Memory B cell (primary cell): ENCODE measurements around the gene CEMIP.

Source experiments
- ATAC-seq: fragments of 150-1000 bp; cut with Tn5 transposase; 2 replicates; pipeline ENCODE4 v1.10.0; 2021; ENCODE audit warnings: low read depth, mild to moderate bottlenecking, moderate library complexity
- DNase-seq, 2 donors: peaks; one replicate each; pipeline ENCODE4 v3.0.0; 2022; ENCODE audit warnings: low spot score in 2 of 2
- H3K27ac Mint-ChIP-seq: one replicate; pipeline ENCODE4 v1.8.0; 2022; ENCODE audit warnings: mild to moderate bottlenecking, moderate library complexity, mixed read lengths
- H3K27me3 Mint-ChIP-seq: one replicate; pipeline ENCODE4 v1.8.0; 2022; ENCODE audit warnings: mixed read lengths
- H3K36me3 Mint-ChIP-seq: one replicate; pipeline ENCODE4 v1.8.0; 2022; ENCODE audit warnings: mild to moderate bottlenecking, mixed read lengths
- H3K4me1 Mint-ChIP-seq: one replicate; pipeline ENCODE4 v1.8.0; 2022; ENCODE audit warnings: mixed read lengths
- H3K4me3 Mint-ChIP-seq: one replicate; pipeline ENCODE4 v1.8.0; 2022; ENCODE audit warnings: mild to moderate bottlenecking, moderate library complexity, mixed read lengths
- H3K9me3 Mint-ChIP-seq: one replicate; pipeline ENCODE4 v1.8.0; 2022; ENCODE audit warnings: mixed read lengths

Gene CEMIP

DNA sequence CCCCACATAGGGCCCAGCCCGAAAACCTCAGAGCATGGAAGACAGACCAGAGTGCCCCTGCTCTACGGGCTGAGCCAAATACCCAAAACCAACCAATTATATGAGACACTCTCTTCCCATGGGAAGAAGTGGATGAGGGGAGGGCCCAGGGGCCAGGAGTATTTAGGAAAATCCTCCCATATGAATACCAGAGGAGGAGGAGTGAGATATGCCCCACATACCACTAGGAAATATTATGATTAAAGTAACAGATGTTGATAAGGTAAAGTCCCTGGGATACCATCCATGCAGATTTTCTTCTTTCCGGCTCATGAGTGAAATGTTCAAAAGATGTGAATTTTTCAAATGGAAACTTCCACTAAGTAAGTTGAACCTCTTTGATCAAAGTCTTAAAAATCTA lies 160.0 kb downstream of the CEMIP start:
- no peak overlapping the region for H3K27ac Mint-ChIP-seq
- ATAC-seq (no peak), DNase-seq (no peak)
- no peaks in the 10 kb centered on the region for H3K27me3 Mint-ChIP-seq
- H3K36me3 Mint-ChIP-seq = peaks cover 29% of the 10 kb centered on the region
- peaks cover 4% of the 10 kb centered on the region for H3K4me1 Mint-ChIP-seq
- no peak overlapping the region for H3K4me3 Mint-ChIP-seq
- H3K9me3 Mint-ChIP-seq = no peaks in the 10 kb centered on the region

- Mint-ChIP-seq H3K27ac (no peak overlapping the region), H3K36me3 (peaks cover 22% of the 10 kb centered on the region), H3K9me3 (no peaks in the 10 kb centered on the region), H3K27me3 (no peaks in the 10 kb centered on the region), H3K4me1 (peaks cover under 1% of the 10 kb centered on the region), H3K4me3 (no peak overlapping the region)
- DNase-seq (no peak), ATAC-seq (no peak)
Observed at GRCh38 chr15:80940331-80940730, 161.2 kb downstream of the CEMIP start.

- Mint-ChIP-seq H3K4me3 (no peak overlapping the region), H3K27ac (no peak overlapping the region), H3K4me1 (peaks cover 6% of the 10 kb centered on the region), H3K36me3 (peaks cover 23% of the 10 kb centered on the region), H3K27me3 (no peaks in the 10 kb centered on the region), H3K9me3 (no peaks in the 10 kb centered on the region)
- ATAC-seq = no peak
- no peak for DNase-seq
Observed at GRCh38 chr15:80940851-80941250, 161.7 kb downstream of the CEMIP start.

DNA sequence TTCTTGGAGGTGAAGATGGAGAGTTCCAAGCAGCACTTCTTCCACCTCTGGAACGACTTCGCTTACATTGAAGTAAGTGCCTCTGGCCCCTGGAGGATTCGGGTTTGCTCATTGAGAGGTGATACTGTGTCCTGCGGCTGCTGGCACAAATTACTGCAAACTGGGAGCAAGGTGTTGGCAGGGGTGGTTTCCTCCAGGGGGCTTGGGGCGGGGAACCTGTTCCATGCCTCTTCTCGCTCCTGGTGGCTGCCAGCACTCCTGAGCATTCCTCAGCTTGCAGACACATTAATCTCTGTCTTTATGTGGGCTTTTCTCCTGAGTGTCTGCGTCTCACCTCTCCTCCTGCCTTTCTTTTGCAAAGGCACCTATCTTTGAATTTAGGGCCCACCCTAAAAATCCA lies 163.1 kb downstream of the CEMIP start:
- Mint-ChIP-seq H3K36me3 (peaks cover 26% of the 10 kb centered on the region), H3K4me3 (no peak overlapping the region), H3K4me1 (peaks cover 12% of the 10 kb centered on the region), H3K9me3 (no peaks in the 10 kb centered on the region), H3K27ac (no peak overlapping the region), H3K27me3 (no peaks in the 10 kb centered on the region)
- DNase-seq (no peak), ATAC-seq (no peak)

GRCh38 chr15:80942746-80943565 lies 163.8 kb downstream of the CEMIP start:
- Mint-ChIP-seq H3K4me3 (no peak overlapping the region), H3K9me3 (no peaks in the 10 kb centered on the region), H3K36me3 (peaks cover 27% of the 10 kb centered on the region), H3K27ac (no peak overlapping the region), H3K4me1 (peaks cover 12% of the 10 kb centered on the region), H3K27me3 (no peaks in the 10 kb centered on the region)
- ATAC-seq (no peak), DNase-seq (no peak)

DNA sequence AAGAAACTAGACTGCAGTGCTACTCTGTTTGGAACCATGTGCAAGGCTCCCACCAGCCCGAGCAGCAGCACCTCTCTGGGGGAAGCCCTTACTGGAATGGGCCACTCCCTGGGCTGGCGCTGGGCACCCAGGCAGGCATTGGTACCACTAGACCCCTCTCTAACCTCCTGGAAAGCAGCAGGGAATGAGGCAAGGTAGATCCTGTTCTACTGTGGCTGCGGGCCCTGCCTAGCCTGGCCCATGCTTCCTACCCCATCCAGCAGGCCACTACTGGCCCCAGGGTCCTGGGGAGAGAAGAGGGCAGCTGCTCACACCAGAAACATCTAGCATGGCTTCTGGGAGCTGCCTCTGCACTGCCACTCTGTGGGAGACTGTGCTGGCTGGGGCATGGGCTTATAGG lies 165.6 kb downstream of the CEMIP start:
- H3K27me3 Mint-ChIP-seq = no peaks in the 10 kb centered on the region
- DNase-seq (no peak), ATAC-seq (no peak)
- peaks cover 36% of the 10 kb centered on the region for H3K36me3 Mint-ChIP-seq
- no peak overlapping the region for H3K4me3 Mint-ChIP-seq
- peaks cover 12% of the 10 kb centered on the region for H3K4me1 Mint-ChIP-seq
- H3K9me3 Mint-ChIP-seq = no peaks in the 10 kb centered on the region
- no peak overlapping the region for H3K27ac Mint-ChIP-seq

GRCh38 chr15:80945605-80946004 lies 166.4 kb downstream of the CEMIP start:
- Mint-ChIP-seq H3K36me3 (peaks cover 39% of the 10 kb centered on the region), H3K4me3 (no peak overlapping the region), H3K4me1 (peaks cover 12% of the 10 kb centered on the region), H3K27ac (no peak overlapping the region), H3K27me3 (no peaks in the 10 kb centered on the region), H3K9me3 (no peaks in the 10 kb centered on the region)
- DNase-seq (no peak), ATAC-seq (no peak)

GRCh38 chr15:80946576-80946975 lies 167.4 kb downstream of the CEMIP start:
- no peaks in the 10 kb centered on the region for H3K9me3 Mint-ChIP-seq
- H3K27me3 Mint-ChIP-seq = no peaks in the 10 kb centered on the region
- peaks cover 12% of the 10 kb centered on the region for H3K4me1 Mint-ChIP-seq
- ATAC-seq = no peak
- no peak overlapping the region for H3K4me3 Mint-ChIP-seq
- H3K36me3 Mint-ChIP-seq = peaks cover 40% of the 10 kb centered on the region
- DNase-seq = no peak
- no peak overlapping the region for H3K27ac Mint-ChIP-seq

- Mint-ChIP-seq H3K27me3 (no peaks in the 10 kb centered on the region), H3K27ac (no peak overlapping the region), H3K9me3 (no peaks in the 10 kb centered on the region), H3K4me1 (peaks cover 14% of the 10 kb centered on the region), H3K4me3 (no peak overlapping the region), H3K36me3 (peaks cover 47% of the 10 kb centered on the region)
- ATAC-seq (no peak), DNase-seq (no peak)
Observed at GRCh38 chr15:80948651-80949292, 169.6 kb downstream of the CEMIP start.

DNA sequence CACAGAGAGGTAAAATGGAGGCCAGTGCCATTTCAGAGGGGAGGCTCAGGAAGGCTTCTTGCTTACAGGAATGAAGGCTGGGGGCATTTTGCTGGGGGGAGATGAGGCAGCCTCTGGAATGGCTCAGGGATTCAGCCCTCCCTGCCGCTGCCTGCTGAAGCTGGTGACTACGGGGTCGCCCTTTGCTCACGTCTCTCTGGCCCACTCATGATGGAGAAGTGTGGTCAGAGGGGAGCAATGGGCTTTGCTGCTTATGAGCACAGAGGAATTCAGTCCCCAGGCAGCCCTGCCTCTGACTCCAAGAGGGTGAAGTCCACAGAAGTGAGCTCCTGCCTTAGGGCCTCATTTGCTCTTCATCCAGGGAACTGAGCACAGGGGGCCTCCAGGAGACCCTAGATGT lies 170.6 kb downstream of the CEMIP start:
- Mint-ChIP-seq H3K9me3 (no peaks in the 10 kb centered on the region), H3K4me3 (no peak overlapping the region), H3K4me1 (peaks cover 14% of the 10 kb centered on the region), H3K27me3 (no peaks in the 10 kb centered on the region), H3K36me3 (peaks cover 49% of the 10 kb centered on the region), H3K27ac (no peak overlapping the region)
- ATAC-seq = no peak
- DNase-seq = no peak

DNA sequence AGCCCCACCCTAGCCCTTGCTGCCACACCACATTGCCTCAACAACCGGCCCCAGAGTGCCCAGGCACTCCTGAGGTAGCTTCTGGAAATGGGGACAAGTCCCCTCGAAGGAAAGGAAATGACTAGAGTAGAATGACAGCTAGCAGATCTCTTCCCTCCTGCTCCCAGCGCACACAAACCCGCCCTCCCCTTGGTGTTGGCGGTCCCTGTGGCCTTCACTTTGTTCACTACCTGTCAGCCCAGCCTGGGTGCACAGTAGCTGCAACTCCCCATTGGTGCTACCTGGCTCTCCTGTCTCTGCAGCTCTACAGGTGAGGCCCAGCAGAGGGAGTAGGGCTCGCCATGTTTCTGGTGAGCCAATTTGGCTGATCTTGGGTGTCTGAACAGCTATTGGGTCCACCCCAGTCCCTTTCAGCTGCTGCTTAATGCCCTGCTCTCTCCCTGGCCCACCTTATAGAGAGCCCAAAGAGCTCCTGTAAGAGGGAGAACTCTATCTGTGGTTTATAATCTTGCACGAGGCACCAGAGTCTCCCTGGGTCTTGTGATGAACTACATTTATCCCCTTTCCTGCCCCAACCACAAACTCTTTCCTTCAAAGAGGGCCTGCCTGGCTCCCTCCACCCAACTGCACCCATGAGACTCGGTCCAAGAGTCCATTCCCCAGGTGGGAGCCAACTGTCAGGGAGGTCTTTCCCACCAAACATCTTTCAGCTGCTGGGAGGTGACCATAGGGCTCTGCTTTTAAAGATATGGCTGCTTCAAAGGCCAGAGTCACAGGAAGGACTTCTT lies 171.3 kb downstream of the CEMIP start:
- Mint-ChIP-seq H3K9me3 (no peaks in the 10 kb centered on the region), H3K27ac (no peak overlapping the region), H3K4me1 (peaks cover 12% of the 10 kb centered on the region), H3K27me3 (no peaks in the 10 kb centered on the region), H3K36me3 (peaks cover 50% of the 10 kb centered on the region), H3K4me3 (no peak overlapping the region)
- no peak for ATAC-seq
- DNase-seq = no peak

GRCh38 chr15:80951941-80952340 lies 172.8 kb downstream of the CEMIP start:
- peaks cover 7% of the 10 kb centered on the region for H3K4me1 Mint-ChIP-seq
- no peaks in the 10 kb centered on the region for H3K27me3 Mint-ChIP-seq
- no peak overlapping the region for H3K27ac Mint-ChIP-seq
- H3K4me3 Mint-ChIP-seq = no peak overlapping the region
- peaks cover 43% of the 10 kb centered on the region for H3K36me3 Mint-ChIP-seq
- DNase-seq (no peak), ATAC-seq (no peak)
- H3K9me3 Mint-ChIP-seq = no peaks in the 10 kb centered on the region

GRCh38 chr15:80953001-80953952 lies 174.1 kb downstream of the CEMIP start:
- Mint-ChIP-seq H3K4me1 (peaks cover 9% of the 10 kb centered on the region), H3K27me3 (no peaks in the 10 kb centered on the region), H3K9me3 (no peaks in the 10 kb centered on the region), H3K27ac (no peak overlapping the region), H3K36me3 (peaks cover 39% of the 10 kb centered on the region), H3K4me3 (no peak overlapping the region)
- no peak for ATAC-seq
- no peak for DNase-seq
